Measurements from ENCODE around the gene DRC7. TPM values are rescaled to one million over a fixed set of nuclear protein-coding genes. Genes with fewer than 3 reads are reported as not detected.
A peak's percentile ranks its signal among the peaks of the same experiment; 100 is the strongest.
"Not testable (repeated sequence)": the region's sequence is repeated elsewhere in the genome, so short reads cannot be mapped to it uniquely, and the experiment has no call there.

DRC7 gene
- total RNA-seq, 2 donors from 2014 or later, result not detected

DNA sequence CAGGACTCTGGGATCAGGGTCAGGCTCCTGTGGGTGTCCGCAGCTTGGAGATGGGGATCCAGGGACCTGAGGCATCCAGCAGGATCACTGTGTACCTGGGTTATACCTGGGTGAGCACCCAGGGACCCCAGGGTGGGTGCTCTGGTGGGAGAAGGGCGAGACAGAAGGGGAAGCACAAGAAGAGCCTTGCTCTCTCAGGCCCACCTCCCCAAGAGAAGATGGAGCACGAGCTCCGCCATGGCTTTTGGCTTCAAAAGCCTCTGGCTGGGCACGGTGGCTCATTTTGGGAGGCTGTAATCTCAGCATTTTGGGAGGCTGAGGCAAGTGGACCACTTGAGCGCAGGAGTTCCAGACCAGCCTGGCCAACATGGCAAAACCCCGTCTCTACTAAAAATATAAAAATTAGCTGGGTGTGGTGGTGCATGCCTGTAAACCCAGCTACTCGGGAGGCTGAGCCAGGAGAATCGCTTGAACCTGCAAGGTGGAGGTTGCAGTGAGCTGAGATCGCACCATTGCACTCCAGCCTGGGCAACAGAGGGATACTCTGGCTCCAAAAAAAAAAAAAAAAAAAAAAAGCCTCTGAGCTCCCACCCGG is 8.9 kb downstream of the DRC7 start:
- intact Hi-C loops (cut with DNase I), result no loop called here
- ATAC-seq (no peak), DNase-seq (no peak)

- ATAC-seq (no peak), DNase-seq (no peak)
- intact Hi-C loops (cut with DNase I), result no loop called here
Measured at GRCh38 chr16:57704011-57704904, 9.7 kb downstream of the DRC7 start.

DNA sequence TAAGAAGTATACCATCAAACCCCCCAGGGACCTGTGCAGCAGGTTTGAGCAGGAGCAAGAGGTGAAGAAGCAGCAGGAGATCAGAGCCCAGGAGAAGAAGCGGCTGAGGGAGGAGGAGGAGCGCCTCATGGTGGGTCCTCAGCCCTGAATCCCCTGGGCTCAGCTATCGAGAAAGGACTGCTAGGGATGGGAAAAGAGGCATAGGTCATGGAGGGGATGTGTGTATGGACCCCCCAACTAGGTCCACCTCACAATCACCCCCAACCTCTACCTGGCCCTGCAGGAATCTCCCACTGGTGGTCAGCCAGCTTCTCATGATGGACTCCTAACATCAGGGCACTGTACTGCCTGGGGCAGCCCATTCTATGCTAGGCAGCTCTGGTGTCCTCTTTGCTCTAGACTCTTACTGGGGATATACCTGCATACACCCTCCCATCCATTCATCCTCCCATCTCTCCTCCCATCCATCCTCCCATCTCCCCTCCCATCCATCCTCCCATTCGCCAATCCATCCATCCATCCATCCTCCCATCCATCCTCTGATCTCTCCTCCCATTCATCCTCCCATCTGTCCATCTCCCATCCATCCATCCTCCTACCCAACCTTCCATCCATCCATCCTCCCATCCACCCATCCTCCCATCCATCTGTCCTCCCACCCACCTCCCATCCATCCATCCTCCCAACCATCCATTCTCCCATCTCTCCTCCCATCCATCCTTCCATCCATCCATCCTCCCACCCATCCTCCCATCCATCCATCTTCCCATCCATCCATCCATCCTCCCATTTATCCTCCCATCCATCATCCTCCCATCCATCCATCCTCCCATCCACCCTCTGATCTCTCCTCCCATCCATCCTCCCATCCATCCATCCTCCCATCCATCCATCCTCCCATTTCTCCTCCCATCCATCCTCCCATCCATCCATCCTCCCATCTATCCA is 10.6 kb downstream of the DRC7 start:
- intact Hi-C loops (cut with DNase I), result no loop called here
- DNase-seq (no peak), ATAC-seq (no peak)

GRCh38 chr16:57706717-57707116 is 12.1 kb downstream of the DRC7 start:
- ATAC-seq (no peak), DNase-seq (no peak)
- intact Hi-C loops (cut with DNase I), result no loop called here

DNA sequence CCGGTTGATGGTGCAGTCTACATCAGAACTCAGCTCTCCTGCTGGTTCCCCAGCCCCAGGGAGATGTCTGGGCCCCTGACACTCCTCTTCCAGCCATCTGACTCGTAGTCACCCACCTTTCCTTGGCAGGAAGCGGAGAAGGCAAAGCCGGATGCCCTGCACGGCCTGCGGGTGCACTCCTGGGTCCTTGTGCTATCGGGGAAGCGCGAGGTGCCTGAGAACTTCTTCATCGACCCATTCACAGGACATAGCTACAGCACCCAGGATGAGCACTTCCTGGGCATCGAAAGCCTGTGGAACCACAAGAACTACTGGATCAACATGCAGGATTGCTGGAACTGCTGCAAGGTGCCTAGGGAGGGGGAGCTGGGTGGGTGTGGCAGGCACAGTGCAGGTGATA is 12.7 kb downstream of the DRC7 start:
- intact Hi-C loops (cut with DNase I), result no loop called here
- DNase-seq (no peak), ATAC-seq (no peak)

GRCh38 chr16:57708168-57708567 is 13.6 kb downstream of the DRC7 start:
- ATAC-seq (no peak), DNase-seq (no peak)
- intact Hi-C loops (cut with DNase I), result no loop called here

DNA sequence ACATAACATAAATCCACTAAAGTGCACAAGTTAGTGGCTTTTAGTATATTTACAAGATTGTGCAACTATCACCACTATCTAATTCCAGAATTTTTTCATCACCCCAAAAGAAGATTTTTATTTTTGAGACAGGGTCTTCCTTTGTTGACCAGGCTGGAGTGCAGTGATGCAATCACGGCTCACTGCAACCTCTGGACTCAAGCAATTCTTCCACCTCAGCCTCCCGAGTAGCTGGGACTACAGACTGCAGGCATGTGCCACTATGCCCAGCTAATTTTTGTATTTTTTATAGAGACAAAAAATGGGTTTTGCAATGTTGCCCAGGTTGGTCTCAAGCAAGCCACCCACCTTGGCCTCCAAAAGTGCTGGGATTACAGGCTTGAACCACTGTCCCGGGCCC is 15.1 kb downstream of the DRC7 start:
- DNase-seq, result no peak
- intact Hi-C loops (cut with DNase I), result loop anchor here in 1 of 2 donors (10.0 kb wide), 1 partner anchor 45 kb away; the partner anchor contains the start of gene ADGRG3
- ATAC-seq, result no peak

DNA sequence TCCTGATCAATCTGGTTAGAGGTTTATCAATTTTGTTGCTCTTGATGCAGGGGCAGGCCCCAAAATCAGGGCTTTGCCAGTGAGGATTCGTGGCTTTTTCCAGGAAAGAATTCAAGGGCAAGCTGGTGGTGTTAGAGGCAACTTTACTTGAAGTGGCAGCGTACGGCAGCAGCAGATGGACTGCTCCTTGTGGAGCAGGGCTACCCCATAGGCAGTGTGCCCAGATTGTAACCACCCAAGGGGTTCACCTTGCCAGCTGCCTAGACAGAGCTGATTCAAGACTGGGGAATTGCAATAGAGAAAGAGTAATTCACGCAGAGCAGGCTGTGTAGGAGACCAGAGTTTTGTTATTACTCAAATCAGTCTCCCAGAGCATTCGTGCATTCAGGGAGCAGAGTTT is 16.7 kb downstream of the DRC7 start:
- no peak for ATAC-seq
- intact Hi-C loops (cut with DNase I), result loop anchor here in 1 of 2 donors (10.0 kb wide), 1 partner anchor 47 kb away; the partner anchor contains the start of gene ADGRG3
- no peak for DNase-seq

DNA sequence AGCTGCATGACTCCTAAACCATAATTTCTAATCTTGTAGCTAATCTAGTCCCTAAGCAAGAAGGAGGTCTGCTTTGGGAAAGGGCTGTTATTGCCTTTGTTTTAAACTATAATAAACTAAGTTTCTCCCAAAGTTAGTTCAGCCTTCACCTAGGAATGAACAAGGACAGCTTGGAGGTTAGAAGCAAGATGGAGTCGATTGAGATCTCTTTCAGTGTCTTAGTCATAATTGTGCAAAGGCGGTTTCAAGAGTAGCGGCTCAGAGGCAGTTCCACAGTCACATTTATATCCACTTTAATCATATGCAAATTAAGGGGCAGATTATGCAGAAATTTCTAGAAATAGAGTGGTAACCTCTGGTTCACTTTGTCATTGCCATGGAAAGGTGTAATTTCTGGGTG is 17.4 kb downstream of the DRC7 start:
- intact Hi-C loops (cut with DNase I), result loop anchor here in 1 of 2 donors (10.0 kb wide), 1 partner anchor 47 kb away; the partner anchor contains the start of gene ADGRG3
- ATAC-seq, result no peak

GRCh38 chr16:57712569-57712968 is 18.0 kb downstream of the DRC7 start:
- DNase-seq, result not testable (repeated sequence)
- intact Hi-C loops (cut with DNase I), result loop anchor here in 1 of 2 donors (10.0 kb wide), 1 partner anchor 48 kb away; the partner anchor contains the start of gene ADGRG3

More for the DNA sequence above, 17.4 kb downstream of the DRC7 start:
- DNase-seq, result no peak

GRCh38 chr16:57713596-57713995 is 19.0 kb downstream of the DRC7 start:
- DNase-seq (no peak), ATAC-seq (no peak)
- intact Hi-C loops (cut with DNase I), result loop anchor here in 1 of 2 donors (10.0 kb wide), 1 partner anchor 49 kb away; the partner anchor contains the start of gene ADGRG3

More at GRCh38 chr16:57712569-57712968, 18.0 kb downstream of the DRC7 start:
- not testable (repeated sequence) for ATAC-seq

- no peak for ATAC-seq
- intact Hi-C loops (cut with DNase I), result loop anchor here in 1 of 2 donors (10.0 kb wide), 1 partner anchor 49 kb away; the partner anchor contains the start of gene ADGRG3
- DNase-seq, result no peak
Measured at GRCh38 chr16:57714047-57714446, 19.4 kb downstream of the DRC7 start.

DNA sequence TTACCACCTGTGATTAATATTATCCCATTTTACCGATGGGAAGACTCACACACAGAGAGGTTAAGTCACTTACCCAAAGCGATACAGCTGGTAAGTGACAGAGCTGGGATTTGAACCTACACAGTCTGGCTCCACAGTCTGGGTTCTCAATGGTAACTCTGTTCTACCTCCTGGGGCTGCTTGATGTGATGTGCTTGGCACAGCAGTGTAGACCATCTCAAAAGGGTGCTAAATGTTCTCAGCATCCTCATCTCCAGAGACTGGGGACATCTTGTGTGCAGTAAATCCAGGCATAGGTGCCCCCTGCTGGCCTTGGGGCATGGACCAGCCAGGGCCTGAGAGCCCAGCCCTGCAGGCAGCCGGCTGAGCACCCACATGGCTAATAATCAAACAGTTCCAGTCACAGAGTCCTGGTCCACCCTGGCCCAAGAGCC is 25.6 kb downstream of the DRC7 start:
- DNase-seq (peak; percentile 50), ATAC-seq (peak; percentile 47 to 80)
- intact Hi-C loops (cut with DNase I), result loop anchor here (5.0 to 10.0 kb wide), 2 partner anchors 143 to 145 kb away; no protein-coding TSS in a partner anchor

- ATAC-seq (no peak), DNase-seq (no peak)
- intact Hi-C loops (cut with DNase I), result loop anchor here (5.0 to 10.0 kb wide), 2 partner anchors 144 to 147 kb away; no protein-coding TSS in a partner anchor
Measured at GRCh38 chr16:57721356-57722209, 27.0 kb downstream of the DRC7 start.

GRCh38 chr16:57722210-57722499 is 27.5 kb downstream of the DRC7 start:
- intact Hi-C loops (cut with DNase I), result loop anchor here (5.0 to 10.0 kb wide), 2 partner anchors 145 to 147 kb away; no protein-coding TSS in a partner anchor
- DNase-seq, result no peak
- no peak for ATAC-seq

DNA sequence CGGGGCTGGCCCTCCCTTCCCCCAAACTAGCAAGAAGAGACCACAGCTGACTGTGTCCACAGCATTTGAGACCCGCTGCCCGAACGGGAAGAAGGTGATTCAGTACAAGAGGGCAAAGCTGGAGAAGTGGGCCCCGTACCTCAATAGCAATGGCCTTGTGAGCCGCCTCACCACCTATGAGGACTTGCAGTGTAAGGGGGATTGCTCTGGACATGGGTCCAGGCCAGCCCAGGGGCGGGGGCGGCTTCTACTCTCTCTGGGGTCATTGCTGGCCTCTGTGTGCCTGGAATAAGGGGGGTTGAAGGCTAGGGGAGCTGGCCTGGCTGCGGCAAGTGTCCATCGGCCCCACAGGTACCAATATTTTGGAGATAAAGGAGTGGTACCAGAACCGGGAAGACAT is 28.0 kb downstream of the DRC7 start:
- intact Hi-C loops (cut with DNase I), result loop anchor here (5.0 to 10.0 kb wide), 2 partner anchors 145 to 148 kb away; no protein-coding TSS in a partner anchor
- no peak for DNase-seq
- no peak for ATAC-seq

GRCh38 chr16:57723170-57723569 is 28.6 kb downstream of the DRC7 start:
- ATAC-seq (no peak), DNase-seq (no peak)
- intact Hi-C loops (cut with DNase I), result loop anchor here (5.0 to 10.0 kb wide), 2 partner anchors 146 to 148 kb away; no protein-coding TSS in a partner anchor

GRCh38 chr16:57724531-57724930 is 29.9 kb downstream of the DRC7 start:
- intact Hi-C loops (cut with DNase I), result loop anchor here (5.0 to 10.0 kb wide), 2 partner anchors 147 to 150 kb away; no protein-coding TSS in a partner anchor
- ATAC-seq (no peak), DNase-seq (no peak)

Data from left cardiac atrium (tissue), 4 donors.